OCI-LY3 (cell line): Measurements from ENCODE around the gene SRCIN1.

Experiments
- CTCF ChIP-seq: fragments of 200-600, 300-600 bp; sonication (generic); IDR thresholded peaks from 2 replicates; pipeline ENCODE4 v1.5.1; 2014; ENCODE audit warnings: antibody characterized with exemption, low read length, low read depth
- EZH2phosphoT487 ChIP-seq: fragments of 200-600 bp; shearing (Covaris generic); IDR thresholded peaks from 2 replicates; pipeline ENCODE4 v1.6.1; 2018; ENCODE audit warnings: antibody characterized with exemption, mixed run types, low read depth

GRCh38 chr17:38534498-38534885 lies 71.3 kb downstream of the SRCIN1 start:
- TF ChIP-seq CTCF (no peak), EZH2phosphoT487 (no peak)
